HG02763 (cell line): Measurements from ENCODE around the gene PRXL2C.
"Not testable (repeated sequence)": the region's sequence is repeated elsewhere in the genome, so short reads cannot be mapped to it uniquely, and the experiment has no call there.

ENCODE experiments used
- ATAC-seq: cut with Tn5 transposase; IDR thresholded peaks from one replicate; pipeline ENCODE4 v1.9.1; 2021; ENCODE audit warnings: mild to moderate bottlenecking, moderate library complexity; ENCODE audit not compliant: unreplicated experiment

PRXL2C gene

GRCh38 chr9:96649620-96650324 lies 5.3 kb downstream of the PRXL2C start:
- ATAC-seq, result no peak

GRCh38 chr9:96646081-96646991 lies 8.8 kb downstream of the PRXL2C start:
- ATAC-seq, result no peak

- no peak for ATAC-seq
These were observed 11.0 kb downstream of the PRXL2C start for GRCh38 chr9:96644137-96644536.

GRCh38 chr9:96641514-96641913 lies 13.6 kb downstream of the PRXL2C start:
- ATAC-seq, result no peak

GRCh38 chr9:96638606-96639364 lies 16.3 kb downstream of the PRXL2C start:
- ATAC-seq, result no peak

GRCh38 chr9:96636368-96636767 lies 18.7 kb downstream of the PRXL2C start:
- no peak for ATAC-seq

GRCh38 chr9:96633579-96633978 lies 21.5 kb downstream of the PRXL2C start:
- not testable (repeated sequence) for ATAC-seq

- no peak for ATAC-seq
These were observed 28.2 kb downstream of the PRXL2C start for GRCh38 chr9:96626912-96627311.

- ATAC-seq, result no peak
These were observed 33.5 kb downstream of the PRXL2C start for GRCh38 chr9:96621618-96622017.

- no peak for ATAC-seq
These were observed 34.3 kb downstream of the PRXL2C start for GRCh38 chr9:96620832-96621269.

GRCh38 chr9:96620181-96620514 lies 35.0 kb downstream of the PRXL2C start:
- ATAC-seq, result no peak

- no peak for ATAC-seq
These were observed 35.5 kb downstream of the PRXL2C start, which contains the start of gene CDC14B for GRCh38 chr9:96619491-96620180. Gene CDC14B, minus strand, starts transcription at chr9:96619843. Its CDS starts 465 bp downstream, at chr9:96619378.

- no peak for ATAC-seq
These were observed 36.0 kb downstream of the PRXL2C start for GRCh38 chr9:96619124-96619465.

GRCh38 chr9:96618209-96619123 lies 36.7 kb downstream of the PRXL2C start:
- no peak for ATAC-seq

GRCh38 chr9:96617439-96618185 lies 37.5 kb downstream of the PRXL2C start:
- ATAC-seq, result no peak

- ATAC-seq, result no peak
These were observed 38.2 kb downstream of the PRXL2C start for GRCh38 chr9:96616817-96617438.

- no peak for ATAC-seq
These were observed 39.7 kb downstream of the PRXL2C start for GRCh38 chr9:96615411-96615810.

- not testable (repeated sequence) for ATAC-seq
These were observed 40.5 kb downstream of the PRXL2C start for GRCh38 chr9:96614664-96615063.
